Body of pancreas (tissue), 4 donors: ENCODE results near the gene ARPC5. TPM values are rescaled to one million over a fixed set of nuclear protein-coding genes. Genes with fewer than 3 reads are reported as not detected.

ENCODE experiments used
- ATAC-seq: fragments of 150-250 bp; one replicate; pipeline ENCODE4 v1.9.1; 2016
- DNase-seq, 4 donors: peaks; one replicate each; pipeline ENCODE4 v3.0.0-alpha.2; 2019
- H3K27ac ChIP-seq, 4 donors: fragments of 200-600 bp; sonication (generic); 1 replicate in 3 of 4; 2 replicates in 1 of 4; pipeline versions ENCODE4 v1.5.1 to v1.6.1; 2016 to 2019; ENCODE audit warnings: mild to moderate bottlenecking in 1 of 4, mixed read lengths in 1 of 4, moderate library complexity in 1 of 4
- H3K27me3 ChIP-seq, 2 donors: fragments of 200-600 bp; sonication (generic); one replicate each; pipeline ENCODE4 v1.6.0; 2016; ENCODE audit warnings: mild to moderate bottlenecking in 1 of 2
- H3K36me3 ChIP-seq, 2 donors: fragments of 200-600 bp; sonication (generic); replicated peaks in 1 of 2; 2 replicates each; pipeline ENCODE4 v1.5.1; 2016; ENCODE audit warnings: low read depth in 2 of 2; ENCODE audit not compliant: insufficient read depth in 1 of 2
- H3K4me1 ChIP-seq: fragments of 200-600 bp; sonication (generic); one replicate; pipeline ENCODE4 v1.6.0; 2016
- H3K4me3 ChIP-seq, 2 donors: fragments of 200-600 bp; sonication (generic); 1 replicate in 1 of 2; 2 replicates in 1 of 2; pipeline ENCODE4 v1.5.1; 2016 to 2019
- H3K9me3 ChIP-seq, 3 donors: fragments of 200-600 bp; sonication (generic); 1 replicate in 2 of 3; 2 replicates in 1 of 3; pipeline ENCODE4 v1.5.1; 2016
- POLR2A ChIP-seq, 3 donors: fragments of 450-650 bp; IDR thresholded peaks; one replicate each; pipeline ENCODE4 v1.6.1; 2016; ENCODE audit warnings: antibody characterized with exemption in 3 of 3, mild to moderate bottlenecking in 2 of 3
- WGBS, 2 donors: methylation state at CpG; one replicate each; pipeline ENCODE4 v1.1.5; 2017; 5-methylcytosine and 5-hydroxymethylcytosine counted together
- intact Hi-C: fragments of 100-400 bp; cut with DNase I; formaldehyde crosslinking; loops from one replicate; pipeline ENCODE4 v1.15.1; 2023
- total RNA-seq, 2 donors: library from RNA; depleted of rRNA; stranded (reverse); fragments of >200 nt; gene quantifications; one replicate each; pipeline ENCODE4 v1.1.0, GENCODE V29; 2016
- TF ChIP-seq, protein P1 (sequence below), 7 experiments: fragments of 450-650 bp in 4 of 7; fragments of 200-600 bp in 3 of 7; sonication (generic) in 3 of 7; IDR thresholded peaks; one replicate each; pipeline ENCODE4 v1.5.1; 2016 to 2019; ENCODE audit warnings: antibody characterized with exemption in 7 of 7

ARPC5 gene
- total RNA-seq, 2 donors from 2014 or later: 29.3 to 52.4 TPM

DNA sequence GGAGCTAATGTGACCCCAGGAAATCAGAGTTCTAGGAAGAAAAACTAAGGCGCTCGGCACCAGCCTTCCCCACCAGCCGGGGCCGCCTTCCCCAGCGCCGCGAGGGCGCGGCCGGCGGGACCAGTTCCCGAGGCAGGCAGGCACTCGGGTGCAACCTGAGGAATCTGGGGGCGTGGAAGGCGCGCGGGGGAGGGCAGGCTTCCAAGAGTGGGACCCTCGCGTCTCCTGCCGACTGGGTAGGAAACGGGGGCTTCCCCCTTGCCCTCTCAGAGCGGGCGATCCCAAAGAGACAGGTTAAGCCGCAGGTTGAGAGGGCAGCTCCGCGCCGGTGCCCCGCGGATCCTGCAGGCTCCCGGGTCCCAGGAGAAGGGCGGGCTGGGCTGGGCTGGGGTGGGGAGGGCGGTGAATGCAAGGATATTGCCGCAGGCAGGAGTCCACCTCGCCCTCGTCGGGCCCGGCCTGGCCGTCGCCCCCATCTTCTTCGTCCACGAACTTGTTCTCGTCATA is 431 bp downstream of the ARPC5 start:
- WGBS, 2 donors: 1 to 3% methylated on average over 11 to 40 of the region's 42 CpGs
- H3K36me3 ChIP-seq: no peaks in the 10 kb centered on the region

DNA sequence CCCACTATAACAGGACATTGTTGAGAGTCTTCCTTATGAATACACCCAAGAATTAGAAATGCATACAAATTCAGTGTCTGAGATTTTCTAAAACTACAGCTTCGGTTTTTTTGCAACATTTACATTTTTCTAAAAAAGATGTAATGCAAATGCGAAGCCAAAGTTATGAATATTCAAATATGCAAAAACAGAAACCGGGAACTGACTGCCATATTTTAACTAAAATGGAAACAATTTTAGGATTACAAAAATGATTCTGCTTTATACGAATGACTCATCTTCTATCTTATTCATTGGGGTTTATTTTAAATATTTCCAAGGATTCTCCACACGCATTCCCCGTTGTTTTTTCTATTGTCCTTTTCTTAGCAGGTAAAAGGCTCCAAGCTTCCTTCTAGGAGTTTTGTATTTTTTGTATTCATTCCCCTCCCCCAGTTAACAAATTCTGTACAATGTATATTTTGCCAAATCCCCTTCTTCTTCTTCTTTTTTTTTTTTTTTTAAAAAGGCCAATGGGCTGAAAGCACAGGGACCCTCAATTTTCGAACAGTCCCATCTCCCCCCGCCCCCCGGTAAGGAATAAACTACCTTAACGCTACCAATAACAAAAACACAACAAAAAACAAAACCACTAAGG is 1.0 kb downstream of the ARPC5 start:
- WGBS, 2 donors: 2% methylated on average over 10 of the region's 10 CpGs
- ATAC-seq (no peak), DNase-seq (no peak)
- H3K9me3 ChIP-seq: no peaks in the 10 kb centered on the region
- H3K27ac ChIP-seq: peak overlapping the region in 3 of 4 donors; percentile 78 to 86 (median 80)
- TF ChIP-seq, protein P1, sequence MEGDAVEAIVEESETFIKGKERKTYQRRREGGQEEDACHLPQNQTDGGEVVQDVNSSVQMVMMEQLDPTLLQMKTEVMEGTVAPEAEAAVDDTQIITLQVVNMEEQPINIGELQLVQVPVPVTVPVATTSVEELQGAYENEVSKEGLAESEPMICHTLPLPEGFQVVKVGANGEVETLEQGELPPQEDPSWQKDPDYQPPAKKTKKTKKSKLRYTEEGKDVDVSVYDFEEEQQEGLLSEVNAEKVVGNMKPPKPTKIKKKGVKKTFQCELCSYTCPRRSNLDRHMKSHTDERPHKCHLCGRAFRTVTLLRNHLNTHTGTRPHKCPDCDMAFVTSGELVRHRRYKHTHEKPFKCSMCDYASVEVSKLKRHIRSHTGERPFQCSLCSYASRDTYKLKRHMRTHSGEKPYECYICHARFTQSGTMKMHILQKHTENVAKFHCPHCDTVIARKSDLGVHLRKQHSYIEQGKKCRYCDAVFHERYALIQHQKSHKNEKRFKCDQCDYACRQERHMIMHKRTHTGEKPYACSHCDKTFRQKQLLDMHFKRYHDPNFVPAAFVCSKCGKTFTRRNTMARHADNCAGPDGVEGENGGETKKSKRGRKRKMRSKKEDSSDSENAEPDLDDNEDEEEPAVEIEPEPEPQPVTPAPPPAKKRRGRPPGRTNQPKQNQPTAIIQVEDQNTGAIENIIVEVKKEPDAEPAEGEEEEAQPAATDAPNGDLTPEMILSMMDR (IDR thresholded peaks at IDR 0.05): no peak
- no peak for TF ChIP-seq POLR2A (IDR thresholded peaks at IDR 0.05)
- no peaks in the 10 kb centered on the region for H3K27me3 ChIP-seq
- H3K36me3 ChIP-seq: peaks cover 0 to 2% of the 10 kb centered on the region in 2 donors
- intact Hi-C loops: no loop called here
- peak overlapping the region; percentile 84 to 89 for H3K4me3 ChIP-seq
- peaks cover 44% of the 10 kb centered on the region for H3K4me1 ChIP-seq

More for the DNA sequence above, 431 bp downstream of the ARPC5 start:
- Histone ChIP-seq H3K4me1 (peaks cover 44% of the 10 kb centered on the region), H3K9me3 (no peaks in the 10 kb centered on the region), H3K27ac (peak overlapping the region; percentile 78 to 86 (median 82)), H3K4me3 (peak overlapping the region; percentile 84 to 89), H3K27me3 (no peaks in the 10 kb centered on the region)
- intact Hi-C loops: no loop called here
- TF ChIP-seq, protein P1 (IDR thresholded peaks at IDR 0.05): no peak
- TF ChIP-seq POLR2A (IDR thresholded peaks at IDR 0.05): no peak
- peak; percentile 30 to 49 (median 42) for DNase-seq
- peak; percentile 13 for ATAC-seq

DNA sequence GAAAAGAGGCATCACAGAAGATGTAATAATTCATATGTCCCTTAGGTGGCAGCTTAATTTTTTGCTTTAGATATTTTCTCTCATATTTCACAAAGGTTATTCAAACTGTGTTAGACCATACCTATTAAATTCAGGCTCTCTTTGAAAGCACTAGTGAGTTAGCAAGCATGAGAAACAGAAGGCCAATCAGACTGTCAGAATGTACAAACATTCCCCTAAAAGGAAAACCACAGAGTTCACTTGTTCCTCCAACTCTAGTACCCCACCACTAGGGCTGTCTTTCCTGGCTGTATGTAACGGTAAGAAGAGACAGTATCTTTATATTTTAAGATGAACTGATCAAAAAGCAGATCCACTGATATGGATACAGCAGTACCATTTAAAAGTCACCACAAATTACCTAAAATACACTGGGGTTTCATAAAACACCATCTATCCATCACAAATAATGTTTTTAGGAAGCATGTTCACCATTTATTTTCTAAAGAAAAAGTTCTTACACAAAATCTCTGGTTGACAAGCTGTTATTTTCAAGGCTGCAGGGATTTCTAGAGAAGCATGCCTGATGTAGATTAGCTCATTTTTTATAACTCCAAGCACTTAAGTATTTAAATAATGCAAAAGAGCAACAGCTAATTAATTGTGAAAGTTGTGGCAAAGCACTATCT is 1.8 kb downstream of the ARPC5 start:
- Histone ChIP-seq H3K4me3 (no peak overlapping the region), H3K36me3 (peaks cover 0 to 5% of the 10 kb centered on the region in 2 donors), H3K27me3 (no peaks in the 10 kb centered on the region), H3K27ac (peak overlapping the region in 1 of 4 donors; percentile 86), H3K9me3 (no peaks in the 10 kb centered on the region), H3K4me1 (peaks cover 44% of the 10 kb centered on the region)
- ATAC-seq (no peak), DNase-seq (peak in 1 of 4 donors; percentile 24)
- intact Hi-C loops: no loop called here
- TF ChIP-seq, protein P1 (IDR thresholded peaks at IDR 0.05): peak; percentile 7 to 65 (median 38)
- TF ChIP-seq POLR2A (IDR thresholded peaks at IDR 0.05): no peak
- 0% methylated on average over 1 of the region's 1 CpG for WGBS, 2 donors

DNA sequence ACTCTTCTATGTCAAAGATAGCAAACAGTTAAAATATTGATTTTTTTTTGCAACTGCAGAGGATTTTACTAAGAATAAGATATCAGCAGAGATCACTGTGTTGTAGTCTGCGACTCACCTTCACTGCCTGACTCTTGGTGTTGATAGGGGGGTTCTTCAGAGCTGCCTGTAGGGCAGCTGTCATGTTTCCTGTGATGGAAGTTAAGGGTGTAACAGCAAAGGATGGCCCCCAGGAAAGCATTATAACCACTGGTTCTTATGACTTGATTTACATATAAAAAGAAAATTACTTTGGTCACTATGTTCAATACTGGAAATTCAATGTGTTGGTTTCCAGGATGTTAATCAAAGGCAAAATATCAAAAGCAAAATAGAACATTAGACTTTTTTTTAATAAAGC is 2.6 kb downstream of the ARPC5 start:
- ATAC-seq (no peak), DNase-seq (no peak)
- Histone ChIP-seq H3K4me3 (no peak overlapping the region), H3K36me3 (peaks cover 0 to 5% of the 10 kb centered on the region in 2 donors), H3K27me3 (no peaks in the 10 kb centered on the region), H3K9me3 (no peaks in the 10 kb centered on the region), H3K27ac (peak overlapping the region in 1 of 4 donors; percentile 86), H3K4me1 (peaks cover 44% of the 10 kb centered on the region)
- 5 to 11% methylated on average over 1 of the region's 1 CpG for WGBS, 2 donors
- intact Hi-C loops: no loop called here
- TF ChIP-seq, protein P1 (IDR thresholded peaks at IDR 0.05): no peak
- no peak for TF ChIP-seq POLR2A (IDR thresholded peaks at IDR 0.05)
